Transverse colon (tissue), 4 donors: ENCODE data around the gene TP53INP2.
"Not testable (repeated sequence)": the region's sequence is repeated elsewhere in the genome, so short reads cannot be mapped to it uniquely, and the experiment has no call there.

Source experiments
- EP300 ChIP-seq: sonication (generic); formaldehyde crosslinking; IDR thresholded peaks from one replicate; pipeline ENCODE4 v1.6.1; 2017; ENCODE audit warnings: antibody characterized with exemption, low read depth
- POLR2A ChIP-seq: fragments of 450-650 bp; IDR thresholded peaks from one replicate; pipeline ENCODE4 v1.6.1; 2016; ENCODE audit warnings: antibody characterized with exemption, mild to moderate bottlenecking, moderate library complexity
- POLR2AphosphoS5 ChIP-seq, 3 donors: sonication (generic); formaldehyde crosslinking; IDR thresholded peaks; one replicate each; pipeline ENCODE4 v1.6.1; 2016; ENCODE audit warnings: antibody characterized with exemption in 3 of 3
- TF ChIP-seq, protein P1 (sequence below), 5 experiments: fragments of 200-600 bp in 3 of 5; fragments of 450-650 bp in 2 of 5; sonication (generic) in 3 of 5; IDR thresholded peaks; 1 replicate in 2 of 5; 2 replicates in 3 of 5; pipeline ENCODE4 v1.5.1; 2016 to 2017; ENCODE audit warnings: antibody characterized with exemption in 5 of 5, inconsistent platforms in 3 of 5, mild to moderate bottlenecking in 2 of 5, moderate library complexity in 1 of 5

DNA sequence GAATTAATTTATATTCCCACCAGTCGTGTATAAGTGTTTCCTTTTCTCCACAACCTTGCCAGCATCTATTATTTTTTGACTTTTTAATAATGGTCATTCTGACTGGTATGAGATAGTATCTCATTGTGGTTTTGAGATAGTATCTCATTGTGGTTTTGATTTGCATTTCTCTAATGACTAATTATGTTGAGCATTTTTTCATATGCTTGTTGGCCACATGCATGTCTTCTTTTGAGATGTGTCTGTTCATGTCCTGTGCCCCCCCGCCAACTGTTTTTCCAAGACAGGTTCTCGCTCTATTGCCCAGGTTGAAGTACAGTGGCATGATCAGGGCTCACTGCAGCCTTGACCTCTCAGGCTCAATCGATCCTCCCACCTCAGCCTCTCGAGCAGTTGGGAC lies 42.3 kb upstream of the TP53INP2 start:
- TF ChIP-seq, protein P1, sequence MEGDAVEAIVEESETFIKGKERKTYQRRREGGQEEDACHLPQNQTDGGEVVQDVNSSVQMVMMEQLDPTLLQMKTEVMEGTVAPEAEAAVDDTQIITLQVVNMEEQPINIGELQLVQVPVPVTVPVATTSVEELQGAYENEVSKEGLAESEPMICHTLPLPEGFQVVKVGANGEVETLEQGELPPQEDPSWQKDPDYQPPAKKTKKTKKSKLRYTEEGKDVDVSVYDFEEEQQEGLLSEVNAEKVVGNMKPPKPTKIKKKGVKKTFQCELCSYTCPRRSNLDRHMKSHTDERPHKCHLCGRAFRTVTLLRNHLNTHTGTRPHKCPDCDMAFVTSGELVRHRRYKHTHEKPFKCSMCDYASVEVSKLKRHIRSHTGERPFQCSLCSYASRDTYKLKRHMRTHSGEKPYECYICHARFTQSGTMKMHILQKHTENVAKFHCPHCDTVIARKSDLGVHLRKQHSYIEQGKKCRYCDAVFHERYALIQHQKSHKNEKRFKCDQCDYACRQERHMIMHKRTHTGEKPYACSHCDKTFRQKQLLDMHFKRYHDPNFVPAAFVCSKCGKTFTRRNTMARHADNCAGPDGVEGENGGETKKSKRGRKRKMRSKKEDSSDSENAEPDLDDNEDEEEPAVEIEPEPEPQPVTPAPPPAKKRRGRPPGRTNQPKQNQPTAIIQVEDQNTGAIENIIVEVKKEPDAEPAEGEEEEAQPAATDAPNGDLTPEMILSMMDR (IDR thresholded peaks at IDR 0.05): not testable (repeated sequence)
- TF ChIP-seq EP300; POLR2AphosphoS5 (IDR thresholded peaks at IDR 0.05); POLR2A: not testable (repeated sequence)
